ENCODE measurements around the gene ZBBX.
A peak's percentile ranks its signal among the peaks of the same experiment; 100 is the strongest.
"Not testable (repeated sequence)": the region's sequence is repeated elsewhere in the genome, so short reads cannot be mapped to it uniquely, and the experiment has no call there.

The ZBBX gene, protein sequence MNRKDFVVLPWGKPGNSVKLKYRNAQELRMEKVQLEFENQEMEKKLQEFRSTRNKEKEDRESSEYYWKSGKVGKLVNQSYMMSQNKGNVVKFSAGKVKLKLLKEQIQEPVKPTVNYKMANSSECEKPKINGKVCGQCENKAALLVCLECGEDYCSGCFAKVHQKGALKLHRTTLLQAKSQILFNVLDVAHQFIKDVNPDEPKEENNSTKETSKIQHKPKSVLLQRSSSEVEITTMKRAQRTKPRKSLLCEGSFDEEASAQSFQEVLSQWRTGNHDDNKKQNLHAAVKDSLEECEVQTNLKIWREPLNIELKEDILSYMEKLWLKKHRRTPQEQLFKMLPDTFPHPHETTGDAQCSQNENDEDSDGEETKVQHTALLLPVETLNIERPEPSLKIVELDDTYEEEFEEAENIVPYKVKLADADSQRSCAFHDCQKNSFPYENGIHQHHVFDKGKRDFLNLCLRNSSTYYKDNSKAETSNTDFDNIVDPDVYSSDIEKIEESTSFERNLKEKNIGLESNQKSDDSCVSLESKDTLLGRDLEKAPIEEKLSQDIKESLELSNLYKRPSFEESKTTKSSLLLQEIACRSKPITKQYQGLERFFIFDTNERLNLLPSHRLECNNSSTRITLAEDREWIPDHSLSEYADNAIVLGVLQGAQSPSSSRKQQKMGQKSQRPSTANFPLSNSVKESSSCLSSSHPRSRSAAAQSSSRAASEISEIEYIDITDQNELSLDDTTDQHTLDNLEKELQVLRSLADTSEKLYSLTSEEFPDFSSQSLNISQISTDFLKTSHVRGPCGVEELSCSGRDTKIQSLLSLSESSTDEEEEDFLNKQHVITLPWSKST

DNA sequence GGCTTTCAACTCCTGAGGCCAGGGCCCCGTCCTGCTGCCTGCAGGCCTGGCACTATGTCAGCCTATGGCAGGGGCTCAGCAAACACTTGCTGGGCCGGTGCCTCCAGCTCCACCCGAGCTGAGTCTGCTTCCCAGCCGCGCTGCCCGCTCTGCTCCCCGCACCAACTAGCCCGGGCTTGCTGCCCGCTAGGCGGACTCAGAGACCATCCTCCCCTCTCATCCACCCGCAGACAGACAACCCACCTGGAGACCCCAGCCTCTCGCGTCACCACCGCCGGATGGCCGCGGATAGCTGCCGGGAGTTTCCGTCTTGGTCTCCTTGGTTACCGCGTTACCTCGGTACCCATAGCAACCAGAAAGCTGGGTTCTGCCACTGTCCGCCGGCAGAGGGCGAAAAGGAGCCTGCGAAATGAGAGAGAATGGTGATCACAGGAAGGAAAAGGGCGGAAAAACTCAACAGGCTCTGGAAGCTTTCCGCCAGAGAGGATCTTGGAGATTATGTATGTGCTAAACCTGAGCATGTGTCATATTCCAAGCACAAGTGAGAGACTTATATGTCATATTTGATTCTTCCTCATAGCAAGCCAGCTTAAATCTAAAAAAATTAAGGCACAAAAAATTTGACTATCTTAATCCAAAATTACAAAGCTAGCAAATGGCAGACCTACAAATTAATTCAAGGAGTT lies at the start of gene ZBBX:
Gene ZBBX, minus strand, starts transcription at position 294 of the 686 bp plus-strand sequence. CDS start 7,396 bp downstream, outside the sequence.
- FAIRE-seq, result peak; percentile 66

DNA sequence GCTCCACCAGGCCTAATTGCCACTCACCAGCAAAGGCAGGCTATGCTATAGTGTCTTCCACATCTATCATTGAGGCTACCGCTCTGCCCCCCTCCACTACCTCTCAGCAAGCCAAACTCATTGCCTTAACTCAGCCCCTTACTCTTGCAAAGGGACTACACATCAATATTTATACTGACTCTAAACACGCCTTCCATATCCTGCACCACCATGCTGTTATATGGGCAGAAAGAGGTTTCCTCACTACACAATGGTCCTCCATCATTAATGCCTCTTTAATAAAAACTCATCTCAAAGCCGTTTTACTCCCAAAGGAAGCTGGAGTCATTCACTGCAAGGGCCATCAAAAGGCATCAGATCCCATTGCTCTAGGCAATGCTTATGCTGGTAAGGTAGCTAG lies 46.9 kb upstream of the ZBBX start:
- FAIRE-seq, result not testable (repeated sequence)

DNA sequence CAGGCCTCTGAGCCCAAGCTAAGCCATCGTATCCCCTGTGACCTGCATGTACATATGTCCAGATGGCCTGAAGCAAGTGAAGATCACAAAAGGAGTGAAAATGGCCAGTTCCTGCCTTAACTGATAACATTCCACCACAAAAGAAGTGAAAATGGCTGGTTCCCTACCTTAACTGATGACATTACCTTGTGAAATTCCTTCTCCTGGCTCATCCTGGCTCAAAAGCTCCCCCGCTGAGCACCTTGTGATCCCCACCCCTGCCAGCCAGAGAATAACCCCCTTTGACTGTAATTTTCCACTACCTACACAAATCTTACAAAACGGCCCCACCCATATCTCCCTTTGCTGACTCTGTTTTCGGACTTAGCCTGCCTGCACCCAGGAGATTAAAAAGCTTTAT lies 42.3 kb upstream of the ZBBX start:
- not testable (repeated sequence) for FAIRE-seq

DNA sequence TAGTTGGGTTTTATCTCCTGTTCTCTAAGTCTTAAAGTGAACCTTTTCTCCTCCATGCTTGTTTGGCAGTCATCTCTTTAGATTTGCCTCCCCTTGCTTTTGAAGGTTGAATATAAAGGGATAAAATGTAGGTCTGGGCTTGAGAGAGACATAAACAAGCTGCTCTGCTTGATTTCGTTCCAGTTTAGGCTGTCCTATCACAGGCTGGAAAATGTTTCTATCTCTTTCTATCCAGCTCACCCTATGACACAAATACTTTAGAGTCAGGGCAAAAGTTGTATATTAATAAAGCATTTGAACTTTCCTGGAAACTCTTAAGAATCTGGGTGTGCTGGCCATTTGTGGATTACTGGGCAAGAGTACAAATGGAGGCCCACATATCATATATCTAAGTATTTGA lies 29.5 kb upstream of the ZBBX start:
- FAIRE-seq, result no peak

DNA sequence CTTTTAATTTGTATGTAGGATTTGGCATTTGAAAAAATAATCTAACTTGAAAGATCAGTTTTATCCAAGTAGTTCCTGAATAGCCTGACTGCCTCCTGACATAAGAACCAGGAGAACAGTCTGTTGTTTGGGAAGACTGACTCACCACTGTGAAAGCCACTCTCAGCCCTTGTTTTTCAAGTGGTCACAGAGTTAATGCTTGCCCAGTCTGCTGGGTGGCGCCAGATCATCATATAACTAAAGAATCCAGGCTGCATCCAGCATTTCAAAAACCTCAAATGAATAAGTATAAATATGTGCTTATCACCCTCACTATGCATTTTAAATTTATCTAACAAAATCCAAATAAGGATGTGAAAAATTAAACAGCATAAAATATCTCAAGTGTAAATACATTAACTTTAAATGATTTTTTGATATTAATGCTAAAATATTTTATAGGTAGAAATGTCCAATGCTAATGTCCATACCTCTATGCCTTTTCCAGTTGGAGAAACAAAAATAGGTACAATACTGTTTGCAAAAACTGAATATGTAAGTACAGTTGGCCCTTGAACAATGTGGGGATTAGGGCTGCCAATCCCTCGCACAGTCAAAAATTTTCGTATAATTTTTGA lies 26.9 kb upstream of the ZBBX start:
- peak; percentile 93 for FAIRE-seq

DNA sequence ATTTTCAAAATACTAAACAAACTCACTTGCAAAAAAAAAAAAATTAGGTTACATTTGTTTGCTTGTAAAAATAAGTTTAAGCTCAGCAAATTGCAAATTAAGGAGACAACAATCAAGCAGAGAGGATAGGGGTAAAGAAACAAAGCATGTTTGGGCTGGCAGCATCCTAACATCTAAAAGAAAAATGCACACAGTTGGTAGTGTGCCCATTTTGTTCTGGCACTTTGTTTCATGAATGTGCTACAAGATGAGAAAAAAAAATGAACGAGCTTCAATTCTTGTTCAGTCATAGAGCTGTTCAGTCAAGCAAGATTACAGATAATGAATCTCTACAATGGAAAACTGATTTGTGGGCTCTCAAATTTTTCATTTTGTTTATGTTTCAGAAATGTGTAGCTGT lies 17.7 kb upstream of the ZBBX start:
- no peak for FAIRE-seq

DNA sequence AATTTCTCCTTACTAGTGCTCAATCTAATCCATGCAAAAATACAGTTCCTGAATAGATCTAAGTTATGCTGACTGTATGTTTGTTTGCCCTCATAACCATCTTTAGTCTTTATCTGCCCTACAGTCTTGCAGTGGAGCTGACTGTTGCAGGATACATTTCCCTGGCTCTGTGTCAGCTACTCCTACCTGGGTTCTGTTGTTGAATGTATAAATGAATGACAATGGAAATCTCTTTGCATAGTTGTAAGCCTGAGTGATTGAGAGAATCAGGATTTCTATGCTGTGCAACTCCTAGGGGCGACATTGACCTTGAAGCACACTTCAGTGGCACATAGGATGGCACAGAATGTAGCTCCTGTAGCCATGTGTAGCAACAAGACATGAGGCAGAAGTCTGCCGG lies 16.0 kb upstream of the ZBBX start:
- no peak for FAIRE-seq

DNA sequence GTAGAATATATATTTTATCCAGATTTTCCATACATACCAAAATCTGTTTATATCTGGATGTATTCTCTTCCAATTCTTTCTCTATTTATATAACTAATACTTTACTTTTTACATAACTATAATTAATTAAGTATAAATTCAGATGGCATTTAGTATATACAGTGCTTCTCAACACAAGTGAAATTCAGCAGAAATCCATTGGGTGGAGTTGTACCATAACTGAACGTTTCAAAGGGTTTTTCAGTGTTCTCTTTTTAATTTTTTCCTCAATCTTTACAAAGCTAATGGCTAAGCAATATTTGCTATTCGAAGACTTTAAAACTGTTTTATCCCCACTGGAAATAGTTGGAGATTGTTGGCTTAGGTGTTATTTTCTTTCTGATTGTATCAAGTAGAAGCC lies 13.9 kb upstream of the ZBBX start:
- peak; percentile 92 for FAIRE-seq

DNA sequence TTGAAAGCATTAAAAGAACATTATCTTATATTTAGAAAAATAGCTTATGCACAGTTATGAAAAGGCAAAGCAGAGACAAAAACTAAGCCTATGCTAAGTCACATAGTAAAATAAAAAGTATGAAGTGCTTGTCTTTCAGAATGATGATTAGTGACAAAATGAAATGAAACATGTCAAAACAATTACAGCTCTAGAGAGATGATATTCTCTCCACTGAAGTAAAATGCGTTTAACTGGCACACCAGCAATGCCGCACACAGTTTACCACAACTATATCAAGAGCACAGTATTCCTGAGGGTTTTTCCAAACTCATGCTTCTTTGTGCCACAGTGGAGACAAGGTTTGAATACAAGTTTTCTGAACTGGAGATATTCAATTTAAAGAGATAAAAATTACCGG lies 2.1 kb upstream of the ZBBX start:
- no peak for FAIRE-seq

DNA sequence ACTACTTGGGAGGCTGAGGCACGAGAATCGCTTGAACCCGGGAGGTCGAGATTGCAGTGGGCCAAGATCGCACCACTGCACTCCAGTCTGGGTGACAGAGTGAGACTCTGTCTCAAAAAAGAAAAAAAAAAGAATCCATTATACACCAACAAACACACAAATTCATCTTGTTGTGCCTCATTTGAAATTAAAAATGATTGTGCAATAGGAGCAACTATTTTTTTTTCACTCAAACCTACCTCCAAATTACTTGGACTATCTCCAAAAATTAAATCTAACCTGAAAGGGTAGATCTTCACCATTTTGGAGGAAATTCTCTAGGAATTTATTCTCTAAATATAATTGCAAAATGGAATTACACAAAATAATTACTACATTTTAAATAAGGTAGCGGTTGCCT lies 4.6 kb downstream of the ZBBX start:
- no peak for FAIRE-seq

DNA sequence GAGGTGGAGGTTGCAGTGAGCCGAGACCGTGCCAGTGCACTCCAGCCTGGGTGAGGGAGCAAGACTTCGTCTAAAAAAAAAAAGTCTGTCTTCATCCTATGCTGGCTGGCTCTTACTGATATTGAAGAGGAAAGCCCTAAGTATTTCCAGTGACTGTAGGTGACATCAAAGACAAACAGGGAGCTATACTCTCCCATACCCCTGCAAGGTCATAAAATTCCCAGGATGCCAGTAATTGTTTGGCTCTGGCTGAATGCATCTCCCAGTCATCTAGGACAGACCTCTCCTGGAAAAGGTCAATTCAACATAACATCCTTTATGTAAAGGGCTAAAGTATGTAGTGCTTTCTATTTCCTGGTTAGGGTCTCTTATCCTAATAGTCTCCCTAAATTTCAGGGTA lies 8.0 kb downstream of the ZBBX start:
- no peak for FAIRE-seq

DNA sequence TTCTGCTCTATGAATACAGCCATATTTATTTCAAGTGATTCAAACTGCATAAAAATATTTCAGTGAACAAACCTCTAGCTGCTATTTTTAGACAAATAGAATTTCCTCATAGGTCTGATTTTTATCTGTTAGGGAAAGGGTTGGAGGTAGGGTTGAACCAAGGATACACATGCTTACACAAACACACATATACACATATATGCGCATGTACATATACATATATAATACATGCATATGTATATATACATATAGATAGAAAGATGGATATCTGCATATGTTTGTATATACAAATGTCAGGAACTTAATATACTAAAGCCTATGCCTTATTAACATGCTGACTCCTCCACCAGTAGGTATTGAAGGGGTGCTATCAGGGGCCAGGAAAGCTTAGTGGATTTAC lies 18.1 kb downstream of the ZBBX start:
- no peak for FAIRE-seq

DNA sequence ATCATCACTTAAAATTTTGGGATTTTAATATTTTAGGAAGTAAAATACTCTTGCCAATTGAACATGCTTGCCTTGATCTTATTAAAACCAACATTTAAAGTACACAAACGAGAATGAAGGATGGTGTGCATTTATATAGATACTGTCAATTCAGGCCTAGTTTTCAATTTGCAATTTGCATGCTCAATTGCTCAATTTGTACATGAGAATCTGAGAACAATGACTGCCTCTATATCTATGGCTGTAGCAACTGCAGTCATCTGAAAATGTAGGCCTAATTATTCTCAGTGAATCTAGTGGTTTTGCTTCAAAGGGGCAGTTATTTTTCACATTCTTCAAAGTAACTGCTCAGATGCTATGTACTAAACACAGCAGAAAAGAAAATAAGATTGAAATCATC lies 18.8 kb downstream of the ZBBX start:
- no peak for FAIRE-seq

DNA sequence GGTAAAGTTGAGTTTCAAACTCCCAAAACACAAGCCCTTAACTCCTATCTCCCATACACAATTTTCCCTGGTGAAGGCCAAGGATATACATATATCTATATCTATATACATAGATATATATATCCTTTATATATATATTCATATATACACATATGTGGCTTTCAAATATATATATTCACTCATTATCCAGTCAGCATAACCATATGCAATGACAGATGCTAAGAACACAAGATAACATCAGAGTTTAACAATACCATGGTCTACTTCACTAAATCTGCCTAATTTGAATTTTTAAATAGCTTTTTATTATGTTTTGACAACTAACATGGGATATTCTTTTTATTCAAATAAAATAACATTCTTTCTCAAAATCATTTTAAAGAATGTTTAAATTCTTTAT lies 24.7 kb downstream of the ZBBX start:
- FAIRE-seq, result no peak

DNA sequence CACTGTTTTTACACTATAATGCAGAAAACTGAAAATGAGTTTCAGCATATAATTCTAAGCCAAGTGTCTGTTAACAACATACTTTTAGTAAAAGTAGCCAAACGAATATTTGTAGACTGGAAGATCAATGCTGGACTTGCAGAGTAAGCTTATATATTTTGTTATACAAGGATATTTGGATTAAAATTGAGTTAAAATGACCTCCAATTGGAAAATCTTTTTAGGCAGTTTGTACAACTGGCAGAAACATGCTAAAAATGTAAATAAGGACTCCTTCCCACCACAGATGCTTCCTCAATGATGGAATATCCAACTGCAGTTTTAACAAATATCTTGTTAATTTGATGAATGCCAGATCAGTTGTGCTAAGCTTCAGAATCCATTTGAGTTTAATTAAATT lies 25.3 kb downstream of the ZBBX start:
- no peak for FAIRE-seq

DNA sequence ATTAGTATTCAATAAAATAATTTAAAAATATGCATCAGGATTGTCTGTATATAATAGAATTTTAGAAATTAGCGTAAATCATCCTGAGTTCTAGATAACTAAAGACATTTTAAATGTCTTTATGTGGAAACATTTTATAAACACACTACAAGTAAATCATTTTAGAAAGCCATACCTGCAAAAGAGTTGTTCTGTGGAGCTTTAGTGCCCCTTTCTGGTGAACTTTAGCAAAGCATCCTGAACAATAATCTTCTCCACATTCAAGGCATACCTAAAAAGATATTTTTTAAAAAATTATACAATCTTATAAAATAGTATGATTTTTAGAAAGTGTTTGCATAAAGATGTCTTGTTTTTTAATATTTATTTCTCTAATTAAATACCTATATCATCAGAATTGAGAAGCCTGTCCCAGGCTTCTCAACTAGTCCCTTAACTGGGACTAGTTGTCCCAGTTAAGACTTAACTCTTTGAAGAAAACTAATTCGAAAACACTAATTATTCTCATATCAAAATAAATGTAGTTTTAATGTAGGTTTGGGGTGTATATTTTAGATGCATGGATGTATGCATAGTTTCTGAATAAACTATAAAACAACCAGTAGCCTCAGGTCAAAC lies 29.7 kb downstream of the ZBBX start:
- peak; percentile 97 for FAIRE-seq

DNA sequence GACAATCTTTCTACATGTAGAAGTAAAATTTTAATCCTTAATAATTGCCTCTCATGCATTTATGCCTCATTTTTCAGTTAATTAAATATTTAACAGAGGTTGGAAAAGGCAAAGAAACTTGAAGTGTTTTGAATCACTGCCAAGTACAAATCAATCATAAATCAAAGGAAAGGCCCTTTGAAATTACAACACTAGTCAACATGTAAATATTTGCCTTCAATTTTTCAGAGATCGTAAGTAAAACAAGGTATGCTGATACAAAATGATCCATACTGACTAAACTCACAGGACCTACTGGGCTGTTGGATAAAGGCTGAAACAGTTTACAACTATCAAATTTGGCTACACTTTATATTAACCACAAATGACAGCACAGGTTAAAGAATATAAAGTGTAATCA lies 33.9 kb downstream of the ZBBX start:
- FAIRE-seq, result no peak

DNA sequence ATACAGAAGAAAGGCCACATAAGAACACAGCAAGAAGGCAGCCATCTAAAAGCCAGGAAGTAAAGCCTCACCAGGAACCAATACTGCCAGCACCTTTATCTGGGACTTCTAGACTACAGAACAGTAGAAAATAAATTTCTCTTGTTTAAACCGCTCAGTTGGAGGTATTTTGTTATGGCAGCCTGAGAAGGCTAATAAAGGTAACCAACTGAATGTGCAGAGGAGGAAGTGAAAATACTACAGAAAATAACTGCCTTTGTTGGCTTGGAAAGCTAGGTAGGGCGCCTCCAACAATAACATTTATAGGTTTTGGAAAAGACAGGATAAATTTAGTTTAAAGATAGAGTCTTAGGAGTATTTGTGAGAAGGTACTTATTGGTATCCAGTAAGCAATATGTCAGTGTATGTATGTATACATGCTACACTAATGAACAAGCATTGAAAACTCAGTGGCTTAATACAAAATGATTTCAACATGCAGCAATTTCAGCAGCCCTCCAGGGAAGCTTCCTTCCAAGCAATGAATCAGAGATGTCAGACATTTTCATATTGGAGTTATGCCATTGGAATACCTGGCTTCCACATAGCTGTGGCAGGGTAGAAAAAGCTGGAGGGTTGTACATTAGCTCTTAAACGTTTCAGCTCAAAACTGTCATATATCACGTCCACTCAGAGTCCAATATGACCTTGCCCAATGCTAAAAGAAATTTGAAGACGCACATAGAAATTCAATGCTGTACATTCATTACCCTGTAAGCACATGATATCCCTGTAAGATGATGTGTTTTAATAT lies 48.9 kb downstream of the ZBBX start:
- no peak for FAIRE-seq

DNA sequence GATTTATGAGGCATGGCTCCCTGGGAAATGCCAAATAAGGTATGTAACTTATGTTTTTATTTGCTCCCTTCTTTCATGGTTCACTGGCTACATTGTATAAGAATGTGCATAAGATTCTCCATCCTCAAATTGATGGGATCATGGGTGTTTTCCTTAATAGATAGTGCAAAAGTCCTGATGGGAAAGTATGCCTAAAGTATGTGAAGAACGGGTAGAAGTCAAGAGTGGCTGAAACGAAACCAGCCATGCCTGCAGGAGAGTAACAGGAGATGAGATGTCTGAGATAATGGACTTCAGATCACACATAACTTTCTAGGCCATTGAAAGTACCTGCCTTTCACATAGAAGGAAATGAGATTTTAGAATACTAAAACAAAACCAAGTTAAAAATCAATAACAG lies 56.5 kb downstream of the ZBBX start:
- no peak for FAIRE-seq

DNA sequence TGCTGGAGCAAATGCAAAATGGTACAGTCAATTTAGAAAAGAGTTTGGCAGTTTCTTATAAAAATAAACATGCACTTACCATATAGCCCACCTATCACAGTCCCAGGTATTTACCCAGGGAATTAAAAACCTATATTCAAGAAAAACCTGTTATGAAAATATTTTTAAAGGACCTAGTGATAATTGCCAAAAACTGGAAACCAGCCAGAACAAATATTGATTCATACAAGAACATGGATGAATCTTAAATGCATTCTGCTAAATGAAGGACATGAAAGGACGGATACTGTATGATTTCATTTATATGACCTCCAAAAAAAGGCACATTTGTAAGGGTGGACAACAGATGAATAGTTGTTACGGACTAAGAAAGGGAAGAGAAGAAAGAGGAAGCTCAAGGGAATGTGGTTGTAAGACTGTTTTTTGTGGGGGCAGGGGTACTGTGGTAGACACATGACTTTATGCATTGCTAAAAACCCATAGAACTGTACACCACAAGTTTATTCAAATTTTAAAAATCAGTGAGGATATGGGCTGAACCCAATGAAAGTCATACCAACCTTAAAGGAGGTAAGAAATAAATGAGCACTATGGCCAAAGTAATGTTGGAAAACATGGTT lies 61.0 kb downstream of the ZBBX start:
- no peak for FAIRE-seq

DNA sequence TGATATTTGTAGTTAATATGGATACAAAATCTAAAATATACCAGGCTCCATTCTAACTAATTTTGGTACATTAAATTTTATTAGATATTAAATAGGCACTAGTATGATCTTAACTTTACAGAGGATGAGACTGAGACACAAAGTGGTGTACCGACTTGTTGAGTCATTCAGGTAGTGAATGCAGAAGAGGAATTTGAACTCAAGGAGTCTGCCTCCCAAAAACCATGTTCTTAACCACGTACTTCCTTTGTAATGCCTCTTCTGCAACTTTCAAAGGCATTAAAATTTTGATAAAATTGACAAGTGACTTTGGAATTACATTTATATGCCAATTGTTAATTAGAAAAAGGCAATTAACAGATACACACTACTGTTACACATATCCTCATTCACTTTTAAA lies 61.8 kb downstream of the ZBBX start:
- no peak for FAIRE-seq

All from A204.1 (cell line).